ENCODE results near the gene APLNR. TPM values are rescaled to one million over a fixed set of nuclear protein-coding genes. Genes with fewer than 3 reads are reported as not detected.

Gene APLNR
- total RNA-seq, 2 donors from 2014 or later = 6.3 to 13.6 TPM

DNA sequence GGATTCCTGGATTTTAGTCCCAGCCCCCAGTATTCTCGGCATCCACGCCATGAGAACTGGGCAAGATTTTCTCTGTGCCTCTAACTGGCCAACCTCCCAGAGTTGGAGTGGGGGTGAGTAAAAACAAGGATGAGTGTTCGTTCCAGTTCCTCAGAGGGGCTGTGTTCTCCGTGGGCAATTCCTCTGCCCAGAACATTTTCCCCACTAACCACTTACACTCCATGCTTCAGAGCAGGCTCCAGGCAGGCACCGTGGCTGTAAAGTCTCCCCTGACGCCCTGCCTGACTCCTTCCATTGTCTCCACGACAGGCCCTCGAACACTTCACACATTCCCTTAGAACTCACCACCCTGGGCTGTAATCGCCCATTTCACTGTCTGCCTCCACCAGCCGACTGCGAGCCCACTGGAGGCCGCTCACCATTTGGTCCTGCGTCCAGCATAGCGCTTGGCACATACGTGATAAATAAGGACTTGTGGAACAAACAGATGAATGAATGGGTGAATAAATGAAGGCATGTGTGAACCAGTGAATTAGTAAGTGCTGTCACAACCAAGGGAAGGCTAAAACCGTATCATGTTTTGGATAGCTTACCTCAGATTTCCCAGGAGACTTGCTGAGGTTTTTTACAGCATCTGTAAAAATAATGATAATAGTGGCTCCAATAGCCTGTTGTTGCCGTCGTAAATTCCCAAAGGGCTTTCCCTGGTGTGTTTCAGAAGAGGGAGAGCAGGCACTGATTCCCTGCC is 6.1 kb downstream of the APLNR start:
- no peaks in the 10 kb centered on the region for H3K27me3 ChIP-seq
- H3K36me3 ChIP-seq = no peaks in the 10 kb centered on the region
- peaks cover 0 to 34% of the 10 kb centered on the region in 2 donors for H3K4me1 ChIP-seq
- H3K9me3 ChIP-seq = peaks cover 0 to 2% of the 10 kb centered on the region in 2 donors
- H3K4me3 ChIP-seq = no peak overlapping the region
- TF ChIP-seq, protein P1, sequence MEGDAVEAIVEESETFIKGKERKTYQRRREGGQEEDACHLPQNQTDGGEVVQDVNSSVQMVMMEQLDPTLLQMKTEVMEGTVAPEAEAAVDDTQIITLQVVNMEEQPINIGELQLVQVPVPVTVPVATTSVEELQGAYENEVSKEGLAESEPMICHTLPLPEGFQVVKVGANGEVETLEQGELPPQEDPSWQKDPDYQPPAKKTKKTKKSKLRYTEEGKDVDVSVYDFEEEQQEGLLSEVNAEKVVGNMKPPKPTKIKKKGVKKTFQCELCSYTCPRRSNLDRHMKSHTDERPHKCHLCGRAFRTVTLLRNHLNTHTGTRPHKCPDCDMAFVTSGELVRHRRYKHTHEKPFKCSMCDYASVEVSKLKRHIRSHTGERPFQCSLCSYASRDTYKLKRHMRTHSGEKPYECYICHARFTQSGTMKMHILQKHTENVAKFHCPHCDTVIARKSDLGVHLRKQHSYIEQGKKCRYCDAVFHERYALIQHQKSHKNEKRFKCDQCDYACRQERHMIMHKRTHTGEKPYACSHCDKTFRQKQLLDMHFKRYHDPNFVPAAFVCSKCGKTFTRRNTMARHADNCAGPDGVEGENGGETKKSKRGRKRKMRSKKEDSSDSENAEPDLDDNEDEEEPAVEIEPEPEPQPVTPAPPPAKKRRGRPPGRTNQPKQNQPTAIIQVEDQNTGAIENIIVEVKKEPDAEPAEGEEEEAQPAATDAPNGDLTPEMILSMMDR (IDR thresholded peaks at IDR 0.05) = no peak
- no peak for DNase-seq (ENCODE audit: low spot score)
- H3K27ac ChIP-seq = peak overlapping the region; percentile 31 to 32

DNA sequence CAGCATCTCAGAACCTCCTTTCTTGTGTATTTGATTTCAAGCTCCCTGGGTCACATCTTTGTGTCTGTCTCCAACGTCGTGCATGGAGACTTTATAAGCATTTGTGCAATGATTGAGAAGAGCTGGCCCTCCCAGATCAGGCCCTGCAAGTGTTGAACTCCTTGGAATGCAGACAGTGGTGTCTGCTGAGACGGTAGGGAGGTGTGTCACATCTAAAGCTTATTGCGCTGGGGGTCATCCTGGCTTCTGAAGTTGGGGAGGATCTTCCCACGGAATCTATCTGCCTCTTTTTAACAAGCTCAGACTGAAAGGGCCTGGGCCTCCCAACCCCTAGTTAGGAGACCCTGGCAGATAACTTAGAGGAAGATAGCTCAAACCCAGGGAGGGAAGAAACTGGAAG is 6.7 kb downstream of the APLNR start:
- Histone ChIP-seq H3K27me3 (no peaks in the 10 kb centered on the region), H3K36me3 (no peaks in the 10 kb centered on the region), H3K4me1 (peaks cover 0 to 30% of the 10 kb centered on the region in 2 donors), H3K4me3 (no peak overlapping the region), H3K9me3 (peaks cover 0 to 7% of the 10 kb centered on the region in 2 donors), H3K27ac (peak overlapping the region in 1 of 2 donors; percentile 31)
- no peak for DNase-seq (ENCODE audit: low spot score)
- TF ChIP-seq, protein P1 (IDR thresholded peaks at IDR 0.05) = no peak

DNA sequence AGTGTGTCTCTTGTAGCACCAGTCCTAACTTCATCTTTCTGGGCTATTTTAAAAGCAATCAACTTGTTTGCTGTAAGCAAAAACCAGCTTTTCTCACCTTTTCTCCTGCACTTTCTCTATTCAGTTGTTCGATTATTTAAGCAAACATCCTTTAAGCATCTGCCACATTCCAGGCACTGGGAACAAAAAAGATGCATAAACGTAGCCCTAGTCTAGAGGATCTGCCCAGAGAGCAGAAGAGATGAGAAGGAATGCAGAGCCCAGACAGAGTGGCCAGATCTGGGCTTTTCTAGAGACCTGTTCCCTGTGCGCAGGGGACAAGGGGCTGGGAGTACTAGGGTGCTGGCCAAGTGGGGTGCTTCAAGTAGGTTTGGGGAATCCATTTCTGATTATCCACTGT is 8.4 kb downstream of the APLNR start:
- H3K4me3 ChIP-seq = no peak overlapping the region
- TF ChIP-seq, protein P1 (IDR thresholded peaks at IDR 0.05) = no peak
- H3K9me3 ChIP-seq = peaks cover 0 to 7% of the 10 kb centered on the region in 2 donors
- H3K27me3 ChIP-seq = no peaks in the 10 kb centered on the region
- H3K36me3 ChIP-seq = no peaks in the 10 kb centered on the region
- H3K27ac ChIP-seq = no peak overlapping the region
- no peak for DNase-seq (ENCODE audit: low spot score)
- peaks cover 0 to 21% of the 10 kb centered on the region in 2 donors for H3K4me1 ChIP-seq

DNA sequence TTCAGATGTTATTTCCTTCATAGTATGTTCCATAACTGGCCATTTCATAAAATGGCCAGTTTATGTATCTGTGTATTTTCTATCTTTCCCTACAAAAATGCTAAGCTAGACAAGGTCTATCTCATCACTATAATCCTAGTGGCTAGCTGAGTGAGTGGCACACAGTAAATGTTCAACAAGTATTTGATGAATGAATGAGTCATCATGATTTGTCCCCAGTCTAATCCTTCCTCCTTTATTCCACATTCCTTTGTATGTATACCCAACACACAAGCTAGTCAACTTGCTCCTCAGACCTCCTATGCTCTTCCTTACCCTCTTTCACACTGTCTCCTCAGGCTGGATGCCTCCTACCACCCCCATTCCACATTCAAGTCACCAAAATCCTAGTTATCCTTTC is 12.5 kb downstream of the APLNR start:
- TF ChIP-seq, protein P1 (IDR thresholded peaks at IDR 0.05) = no peak
- peaks cover 2 to 17% of the 10 kb centered on the region in 2 donors for H3K4me1 ChIP-seq
- H3K27me3 ChIP-seq = no peaks in the 10 kb centered on the region
- no peak overlapping the region for H3K27ac ChIP-seq
- peaks cover 0 to 7% of the 10 kb centered on the region in 2 donors for H3K9me3 ChIP-seq
- no peak for DNase-seq (ENCODE audit: low spot score)
- no peak overlapping the region for H3K4me3 ChIP-seq
- H3K36me3 ChIP-seq = no peaks in the 10 kb centered on the region

DNA sequence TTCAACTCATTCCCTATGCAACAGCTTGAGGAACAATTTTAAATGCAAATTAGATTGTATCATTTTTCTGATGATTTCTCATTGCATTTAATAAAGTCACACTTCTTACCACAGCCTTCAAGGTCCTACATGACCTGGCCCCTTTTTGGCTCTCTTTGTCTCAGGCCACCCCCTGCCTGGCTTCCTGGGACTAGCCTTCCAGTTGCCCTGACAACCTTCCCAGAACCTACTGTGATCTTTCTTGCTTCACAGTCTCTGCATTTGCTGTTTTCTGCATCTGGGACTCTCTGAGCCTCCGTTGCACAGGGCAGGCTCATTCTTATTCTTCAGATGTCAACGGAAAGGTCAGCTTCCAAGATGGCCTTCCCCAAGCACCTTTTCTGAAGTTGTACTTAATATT is 12.9 kb downstream of the APLNR start:
- Histone ChIP-seq H3K9me3 (peaks cover 0 to 7% of the 10 kb centered on the region in 2 donors), H3K27ac (no peak overlapping the region), H3K4me1 (peaks cover 3 to 21% of the 10 kb centered on the region in 2 donors), H3K27me3 (no peaks in the 10 kb centered on the region), H3K4me3 (no peak overlapping the region), H3K36me3 (no peaks in the 10 kb centered on the region)
- TF ChIP-seq, protein P1 (IDR thresholded peaks at IDR 0.05) = no peak
- no peak for DNase-seq (ENCODE audit: low spot score)
